Keratinocyte (primary cell): ENCODE measurements around the gene USH2A. TPM values are rescaled to one million over a fixed set of nuclear protein-coding genes. Genes with fewer than 3 reads are reported as not detected.

Experiments
- DNase-seq: peaks from one replicate; pipeline ENCODE4 v3.0.0-alpha.2; 2011; ENCODE audit warnings: low read depth, missing footprints, low spot score
- FAIRE-seq: peaks from 2 replicates; lab custom pipeline; 2011; peaks lifted over from hg19 to GRCh38; lab: Jason Lieb, UNC
- H2AFZ ChIP-seq: 2 replicates; pipeline ENCODE4 v1.6.0; 2012; ENCODE audit warnings: low read length, control low read depth, inconsistent platforms; ENCODE audit not compliant: control insufficient read depth
- H3K27ac ChIP-seq: 2 replicates; pipeline ENCODE4 v1.5.1; 2011; ENCODE audit warnings: low read length; ENCODE audit not compliant: control insufficient read depth, insufficient read depth
- H3K27me3 ChIP-seq: 3 replicates; pipeline ENCODE4 v1.6.0; 2011; ENCODE audit warnings: low read length; ENCODE audit not compliant: control insufficient read depth, insufficient read depth; ENCODE audit errors: extremely low read depth
- H3K36me3 ChIP-seq, 2 experiments: 2 replicates in 1 of 2; 3 replicates in 1 of 2; pipeline ENCODE4 v1.5.1; 2011; ENCODE audit warnings: low read length in 2 of 2, mild to moderate bottlenecking in 1 of 2; ENCODE audit not compliant: control insufficient read depth in 2 of 2, insufficient read depth in 2 of 2; ENCODE audit errors: extremely low read depth in 1 of 2
- H3K4me1 ChIP-seq: 3 replicates; pipeline ENCODE4 v1.5.1; 2011; ENCODE audit warnings: low read length; ENCODE audit not compliant: control insufficient read depth, insufficient read depth; ENCODE audit errors: extremely low read depth
- H3K4me2 ChIP-seq: 3 replicates; pipeline ENCODE4 v1.6.0; 2011; ENCODE audit warnings: low read depth, low read length; ENCODE audit not compliant: control insufficient read depth, insufficient read depth; ENCODE audit errors: extremely low read depth
- H3K4me3 ChIP-seq, 3 experiments: fragments of 200-600 bp in 1 of 3; sonication (generic) in 1 of 3; 2 replicates in 2 of 3; 3 replicates in 1 of 3; pipeline ENCODE4 v1.5.1; 2011 to 2016; ENCODE audit warnings: low read length in 3 of 3, mild to moderate bottlenecking in 3 of 3, control low read depth in 2 of 3, inconsistent platforms in 1 of 3, low read depth in 1 of 3, mixed read lengths in 1 of 3, mixed run types in 1 of 3, moderate library complexity in 1 of 3; ENCODE audit not compliant: control insufficient read depth in 2 of 3, insufficient read depth in 2 of 3; ENCODE audit errors: extremely low read depth in 1 of 3
- H3K79me2 ChIP-seq: 2 replicates; pipeline ENCODE4 v1.6.0; 2012; ENCODE audit warnings: low read length; ENCODE audit not compliant: control insufficient read depth, insufficient read depth
- H3K9ac ChIP-seq: 3 replicates; pipeline ENCODE4 v1.6.0; 2011; ENCODE audit warnings: low read length; ENCODE audit not compliant: control insufficient read depth, insufficient read depth; ENCODE audit errors: extremely low read depth
- H3K9me1 ChIP-seq: 3 replicates; pipeline ENCODE4 v1.6.0; 2011; ENCODE audit warnings: low read length; ENCODE audit not compliant: control insufficient read depth, insufficient read depth; ENCODE audit errors: extremely low read depth
- H3K9me3 ChIP-seq: 2 replicates; pipeline ENCODE4 v1.5.1; 2012; ENCODE audit warnings: low read depth, low read length; ENCODE audit not compliant: control insufficient read depth
- H4K20me1 ChIP-seq: 3 replicates; pipeline ENCODE4 v1.6.0; 2011; ENCODE audit warnings: low read length; ENCODE audit not compliant: control insufficient read depth, insufficient read depth; ENCODE audit errors: extremely low read depth
- CTCF ChIP-seq, 3 experiments: IDR thresholded peaks in 1 of 3; conservative IDR thresholded peaks in 1 of 3; optimal IDR thresholded peaks in 1 of 3; 2 replicates in 2 of 3; 3 replicates in 1 of 3; pipeline versions ENCODE3 to v1.5.1; 2011; ENCODE audit warnings: low read length in 3 of 3, mild to moderate bottlenecking in 3 of 3, moderate library complexity in 2 of 3, control low read depth in 1 of 3, inconsistent platforms in 1 of 3; ENCODE audit not compliant: insufficient read depth in 2 of 3; ENCODE audit errors: extremely low read depth in 1 of 3
- EZH2 ChIP-seq: IDR thresholded peaks from one replicate; pipeline ENCODE4 v1.6.1; 2012; ENCODE audit warnings: inconsistent platforms, mild to moderate bottlenecking, low read length, moderate library complexity
- dilution Hi-C: fragments of 300-500 bp; cut with MboI; formaldehyde crosslinking; loops from one replicate; pipeline ENCODE4 v1.7.0; 2020; ENCODE audit warnings: low sequenced_read_pairs; ENCODE audit not compliant: extremely low pct_ligation_motif_present
- polyA plus RNA-seq, 5 experiments: library from polyadenylated mRNA; depleted of rRNA in 3 of 5; stranded (reverse) in 3 of 5; stranded (forward) in 1 of 5; unstranded in 1 of 5; fragments of >200 nt; gene quantifications; 1 replicate in 1 of 5; 2 replicates in 3 of 5; 3 replicates in 1 of 5; pipeline versions ENCODE4 v1.2.1 to v1.2.3, GENCODE V29; 2011 to 2012; ENCODE audit warnings: missing spikeins in 2 of 5, low read depth in 1 of 5, low replicate concordance in 1 of 5

USH2A gene
- polyA plus RNA-seq, 1 donor (not counting 4 experiments of a cell fraction or from before 2014, with no cell fraction given): not detected

DNA sequence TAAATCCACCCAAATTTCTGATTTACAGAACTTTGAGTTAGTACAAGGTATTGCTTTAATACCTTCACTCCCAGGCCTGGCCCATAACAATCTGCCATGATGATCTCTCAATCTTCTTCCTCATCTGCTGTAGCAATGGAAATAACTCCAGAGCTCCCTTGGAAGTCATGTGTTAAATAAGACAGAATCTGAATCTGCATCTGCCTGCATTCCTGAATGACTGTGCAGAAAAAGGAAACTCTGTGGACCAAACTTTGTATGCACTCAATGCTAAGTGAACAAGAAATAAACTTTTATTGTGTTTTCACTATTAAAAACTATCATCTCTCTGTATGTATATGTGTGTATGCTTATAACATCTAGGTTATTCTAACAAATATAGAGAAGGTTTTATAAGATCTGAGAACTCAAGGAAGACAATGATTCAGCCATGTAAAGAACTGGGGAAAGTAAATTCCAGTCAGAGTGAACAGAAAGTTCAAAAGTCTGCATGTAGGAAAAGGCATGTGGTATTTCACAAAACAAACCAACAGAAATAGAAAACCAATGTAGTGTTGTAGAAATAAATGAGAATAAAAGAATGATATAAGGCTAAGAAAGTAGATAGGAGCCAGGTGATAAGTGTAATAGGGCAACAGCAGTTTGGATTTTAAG is 390.2 kb downstream of the USH2A start:
- no peaks in the 10 kb centered on the region for H3K79me2 ChIP-seq
- no peaks in the 10 kb centered on the region for H3K36me3 ChIP-seq
- FAIRE-seq: no peak
- no peak for DNase-seq
- no peaks in the 10 kb centered on the region for H3K9me1 ChIP-seq
- TF ChIP-seq EZH2: no peak
- TF ChIP-seq CTCF (optimal IDR thresholded peaks at IDR 0.05 in 1 of 3, IDR thresholded peaks at IDR 0.05 in 1 of 3, conservative IDR thresholded peaks at IDR 0.05 in 1 of 3; ENCODE audit: extremely low read depth in 1 of 3, insufficient read depth in 2 of 3, low read length in 3 of 3): no peak
- H3K9ac ChIP-seq: no peak overlapping the region
- H3K4me2 ChIP-seq: no peak overlapping the region
- dilution Hi-C loops: no loop called here
- H2AFZ ChIP-seq: no peak overlapping the region
- H3K27ac ChIP-seq: no peak overlapping the region
- no peaks in the 10 kb centered on the region for H3K9me3 ChIP-seq
- no peak overlapping the region for H3K4me3 ChIP-seq
- H3K4me1 ChIP-seq: no peaks in the 10 kb centered on the region
- no peaks in the 10 kb centered on the region for H3K27me3 ChIP-seq
- H4K20me1 ChIP-seq: no peaks in the 10 kb centered on the region

DNA sequence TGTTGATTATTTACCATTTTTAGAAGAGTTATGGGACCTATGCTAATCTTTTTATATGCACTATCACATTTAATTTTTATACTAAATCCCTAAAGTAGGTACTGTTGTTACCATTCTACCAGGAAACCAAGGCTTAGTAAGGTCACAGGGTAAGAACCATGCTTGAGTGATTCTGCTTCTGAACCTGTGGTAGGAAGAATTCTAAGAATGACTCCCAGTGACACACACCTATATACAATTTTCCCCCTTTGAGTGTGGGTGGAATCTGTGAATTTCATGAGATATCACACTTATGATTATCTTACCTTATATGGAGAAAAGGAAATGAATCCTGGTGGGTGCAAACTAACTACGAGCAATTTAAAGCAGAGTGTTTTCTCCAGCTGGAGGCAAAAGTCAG is 391.0 kb downstream of the USH2A start:
- Histone ChIP-seq H3K36me3 (no peaks in the 10 kb centered on the region), H4K20me1 (no peaks in the 10 kb centered on the region), H3K4me3 (no peak overlapping the region), H3K79me2 (no peaks in the 10 kb centered on the region), H3K27ac (no peak overlapping the region), H3K9ac (no peak overlapping the region), H3K27me3 (no peaks in the 10 kb centered on the region), H3K9me1 (no peaks in the 10 kb centered on the region), H3K4me2 (no peak overlapping the region), H2AFZ (no peak overlapping the region), H3K4me1 (no peaks in the 10 kb centered on the region), H3K9me3 (no peaks in the 10 kb centered on the region)
- dilution Hi-C loops: no loop called here
- no peak for TF ChIP-seq EZH2
- FAIRE-seq (no peak), DNase-seq (no peak)

DNA sequence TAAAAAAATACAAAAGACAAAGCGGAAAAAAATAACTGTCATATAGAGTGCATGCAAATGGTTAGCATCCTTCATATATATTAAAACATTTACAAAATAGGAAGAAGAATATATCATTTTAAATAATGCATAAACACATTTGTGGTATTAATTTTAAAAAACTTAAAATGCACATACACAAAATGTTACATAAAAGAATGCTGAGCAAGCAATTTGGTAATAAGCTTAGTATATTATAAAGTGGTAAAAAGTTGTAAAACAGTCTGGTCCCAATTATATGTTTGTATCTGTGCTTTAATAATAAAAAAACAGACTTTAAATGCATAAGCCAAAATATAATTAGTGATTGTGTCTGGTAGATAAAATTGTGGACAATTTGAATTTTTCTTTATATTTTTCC is 394.6 kb downstream of the USH2A start:
- TF ChIP-seq EZH2: no peak
- no peak for TF ChIP-seq CTCF (optimal IDR thresholded peaks at IDR 0.05 in 1 of 3, IDR thresholded peaks at IDR 0.05 in 1 of 3, conservative IDR thresholded peaks at IDR 0.05 in 1 of 3; ENCODE audit: extremely low read depth in 1 of 3, insufficient read depth in 2 of 3, low read length in 3 of 3)
- Histone ChIP-seq H4K20me1 (no peaks in the 10 kb centered on the region), H3K9me3 (no peaks in the 10 kb centered on the region), H3K36me3 (no peaks in the 10 kb centered on the region), H3K9me1 (no peaks in the 10 kb centered on the region), H2AFZ (no peak overlapping the region), H3K4me2 (no peak overlapping the region), H3K27ac (no peak overlapping the region), H3K4me1 (no peaks in the 10 kb centered on the region), H3K27me3 (no peaks in the 10 kb centered on the region), H3K4me3 (no peak overlapping the region), H3K9ac (no peak overlapping the region), H3K79me2 (no peaks in the 10 kb centered on the region)
- FAIRE-seq (no peak), DNase-seq (no peak)
- dilution Hi-C loops: no loop called here
